Peyer's patch (tissue), 4 donors: ENCODE data around the gene MEIOB. TPM values are rescaled to one million over a fixed set of nuclear protein-coding genes. Genes with fewer than 3 reads are reported as not detected.
A peak's percentile ranks its signal among the peaks of the same experiment; 100 is the strongest.

Experiments
- DNase-seq, 3 donors: peaks; one replicate each; pipeline ENCODE4 v3.0.0-alpha.2; 2017 to 2019
- H3K27ac ChIP-seq, 4 donors: fragments of 200-600 bp; sonication (generic); one replicate each; pipeline ENCODE4 v1.5.1; 2016 to 2019
- H3K27me3 ChIP-seq, 2 donors: fragments of 200-600 bp; sonication (generic); one replicate each; pipeline ENCODE4 v1.5.1; 2019
- H3K36me3 ChIP-seq, 3 donors: fragments of 200-600 bp; sonication (generic); one replicate each; pipeline ENCODE4 v1.5.1; 2016 to 2019
- H3K4me1 ChIP-seq, 4 donors: fragments of 200-600 bp; sonication (generic); one replicate each; pipeline ENCODE4 v1.5.1; 2016 to 2019
- H3K4me3 ChIP-seq, 4 donors: fragments of 200-600 bp; sonication (generic); 1 replicate in 3 of 4; 2 replicates in 1 of 4; pipeline ENCODE4 v1.5.1; 2016 to 2019; ENCODE audit warnings: mild to moderate bottlenecking in 1 of 4
- H3K9me3 ChIP-seq, 4 donors: fragments of 200-600 bp; sonication (generic); one replicate each; pipeline ENCODE4 v1.5.1; 2016 to 2019; ENCODE audit warnings: mild to moderate bottlenecking in 1 of 4
- CTCF ChIP-seq, 6 experiments: fragments of 450-650 bp in 4 of 6; fragments of 200-600 bp in 2 of 6; sonication (generic) in 1 of 6; IDR thresholded peaks; one replicate each; pipeline ENCODE4 v1.5.1; 2017 to 2019; ENCODE audit warnings: antibody characterized with exemption in 6 of 6, mild to moderate bottlenecking in 3 of 6, moderate library complexity in 1 of 6
- POLR2A ChIP-seq, 2 donors: fragments of 450-650 bp; IDR thresholded peaks; one replicate each; pipeline ENCODE4 v1.5.1; 2017; ENCODE audit warnings: antibody characterized with exemption in 2 of 2, mild to moderate bottlenecking in 2 of 2, moderate library complexity in 2 of 2
- total RNA-seq, 4 donors: library from RNA; depleted of rRNA; stranded (reverse); fragments of >200 nt; gene quantifications; one replicate each; pipeline ENCODE4 v1.1.0, GENCODE V29; 2016

Gene MEIOB
- total RNA-seq, 4 donors from 2014 or later = not detected

GRCh38 chr16:1818204-1818872, 53.6 kb downstream of the MEIOB start:
- Histone ChIP-seq H3K4me3 (no peak overlapping the region), H3K4me1 (peaks cover 0 to under 1% (median 0%) of the 10 kb centered on the region in 4 donors), H3K27ac (no peak overlapping the region), H3K27me3 (no peaks in the 10 kb centered on the region), H3K9me3 (no peaks in the 10 kb centered on the region), H3K36me3 (peaks cover 0 to 74% (median 4%) of the 10 kb centered on the region in 3 donors)
- peak in 1 of 3 donors; percentile 40 for DNase-seq
- TF ChIP-seq CTCF (IDR thresholded peaks at IDR 0.05) = no peak
- no peak for TF ChIP-seq POLR2A (IDR thresholded peaks at IDR 0.05)

DNA sequence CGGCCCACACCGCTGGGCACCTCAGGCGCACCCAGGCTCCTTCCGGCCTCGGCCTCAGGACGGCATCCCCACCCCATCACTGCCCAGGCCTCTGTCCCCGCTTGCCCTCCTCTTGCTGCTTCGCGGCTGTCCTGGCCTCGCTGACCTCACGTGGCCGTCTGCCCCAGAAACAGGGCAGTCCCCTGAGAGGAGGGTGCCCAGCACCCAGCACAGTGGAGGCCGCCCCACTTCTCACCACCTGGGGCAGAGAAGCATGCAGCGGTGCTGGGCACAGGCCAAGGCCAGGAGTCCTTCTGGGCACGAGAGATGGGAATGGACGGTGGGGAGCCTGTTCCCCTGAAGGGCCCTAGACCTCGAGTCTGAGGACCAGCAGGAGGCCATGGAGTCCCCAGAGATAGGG, 54.2 kb downstream of the MEIOB start:
- H3K9me3 ChIP-seq = no peaks in the 10 kb centered on the region
- no peaks in the 10 kb centered on the region for H3K4me1 ChIP-seq
- no peak overlapping the region for H3K4me3 ChIP-seq
- no peak for TF ChIP-seq CTCF (IDR thresholded peaks at IDR 0.05)
- TF ChIP-seq POLR2A (IDR thresholded peaks at IDR 0.05) = no peak
- DNase-seq = peak in 1 of 3 donors; percentile 38
- H3K36me3 ChIP-seq = peaks cover 0 to 71% (median 4%) of the 10 kb centered on the region in 3 donors
- no peaks in the 10 kb centered on the region for H3K27me3 ChIP-seq
- no peak overlapping the region for H3K27ac ChIP-seq

GRCh38 chr16:1817276-1817589, 54.7 kb downstream of the MEIOB start:
- Histone ChIP-seq H3K36me3 (peaks cover 0 to 66% (median 4%) of the 10 kb centered on the region in 3 donors), H3K4me1 (no peaks in the 10 kb centered on the region)

DNA sequence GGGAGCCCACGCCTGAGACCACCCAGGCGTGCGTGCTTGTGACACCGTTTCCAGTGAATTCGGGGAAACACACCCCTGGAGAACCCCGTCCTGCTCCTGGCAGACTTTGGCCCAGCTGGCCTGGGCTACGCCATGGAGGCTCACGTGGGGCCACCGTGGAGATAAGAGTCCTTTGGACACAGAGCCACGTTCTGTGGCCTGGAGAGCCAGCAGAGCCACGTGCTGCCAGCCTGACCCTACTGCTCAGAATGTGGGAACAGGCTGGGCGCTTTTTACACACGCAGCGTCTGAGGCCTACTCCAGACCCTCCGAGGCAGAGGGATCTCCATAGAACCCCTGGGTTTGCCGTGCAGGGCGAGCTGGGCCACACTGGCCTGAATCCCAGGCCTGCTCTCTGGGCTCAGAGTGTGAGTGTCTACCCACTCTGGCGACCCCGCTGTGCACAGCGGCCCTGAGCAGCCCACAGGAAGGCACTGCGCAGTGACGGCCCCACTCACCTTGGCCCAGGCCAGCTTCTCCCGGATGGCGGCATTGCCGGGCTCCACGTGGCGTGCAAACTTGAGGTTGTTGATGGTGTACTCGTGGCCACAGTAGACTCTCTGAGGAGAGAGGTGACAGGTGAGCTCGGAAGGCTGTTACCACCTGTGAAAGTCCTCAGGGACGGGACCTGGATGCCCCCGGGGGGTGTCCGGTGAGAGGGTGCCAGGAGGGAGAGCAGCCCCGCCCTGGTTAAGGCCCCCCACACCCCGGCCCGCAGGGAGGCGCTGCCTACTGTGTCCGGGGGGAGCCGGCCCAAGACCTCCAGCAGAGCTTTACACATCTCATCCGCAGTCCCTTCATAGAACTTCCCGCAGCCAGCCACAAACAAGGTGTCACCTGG, 55.3 kb downstream of the MEIOB start:
- no peak for TF ChIP-seq CTCF (IDR thresholded peaks at IDR 0.05)
- TF ChIP-seq POLR2A (IDR thresholded peaks at IDR 0.05) = no peak
- peak in 1 of 3 donors; percentile 35 for DNase-seq
- Histone ChIP-seq H3K27ac (no peak overlapping the region), H3K27me3 (no peaks in the 10 kb centered on the region), H3K4me3 (no peak overlapping the region), H3K9me3 (no peaks in the 10 kb centered on the region), H3K36me3 (peaks cover 0 to 60% (median 4%) of the 10 kb centered on the region in 3 donors), H3K4me1 (no peaks in the 10 kb centered on the region)

More at GRCh38 chr16:1817276-1817589, 54.7 kb downstream of the MEIOB start:
- Histone ChIP-seq H3K27ac (no peak overlapping the region), H3K27me3 (no peaks in the 10 kb centered on the region), H3K4me3 (no peak overlapping the region), H3K9me3 (no peaks in the 10 kb centered on the region)
- no peak for TF ChIP-seq CTCF (IDR thresholded peaks at IDR 0.05)
- no peak for TF ChIP-seq POLR2A (IDR thresholded peaks at IDR 0.05)
- DNase-seq = no peak

- Histone ChIP-seq H3K27me3 (no peaks in the 10 kb centered on the region), H3K9me3 (no peaks in the 10 kb centered on the region), H3K36me3 (peaks cover 0 to 53% (median 4%) of the 10 kb centered on the region in 3 donors), H3K4me1 (no peaks in the 10 kb centered on the region), H3K27ac (no peak overlapping the region), H3K4me3 (no peak overlapping the region)
- DNase-seq = no peak
- TF ChIP-seq POLR2A (IDR thresholded peaks at IDR 0.05) (no peak), CTCF (IDR thresholded peaks at IDR 0.05) (no peak)
These were observed 56.5 kb downstream of the MEIOB start for GRCh38 chr16:1815461-1815860.
